ENCODE results near the gene MAFF. TPM values are rescaled to one million over a fixed set of nuclear protein-coding genes. Genes with fewer than 3 reads are reported as not detected.

MAFF gene
- total and polyA plus RNA-seq, 9 of the 15 experiments (the other 6 are each of a cell fraction or from before 2014, with no cell fraction given) = 0.51 to 8.0 (median 5.4) TPM

- TF ChIP-seq, protein P1, sequence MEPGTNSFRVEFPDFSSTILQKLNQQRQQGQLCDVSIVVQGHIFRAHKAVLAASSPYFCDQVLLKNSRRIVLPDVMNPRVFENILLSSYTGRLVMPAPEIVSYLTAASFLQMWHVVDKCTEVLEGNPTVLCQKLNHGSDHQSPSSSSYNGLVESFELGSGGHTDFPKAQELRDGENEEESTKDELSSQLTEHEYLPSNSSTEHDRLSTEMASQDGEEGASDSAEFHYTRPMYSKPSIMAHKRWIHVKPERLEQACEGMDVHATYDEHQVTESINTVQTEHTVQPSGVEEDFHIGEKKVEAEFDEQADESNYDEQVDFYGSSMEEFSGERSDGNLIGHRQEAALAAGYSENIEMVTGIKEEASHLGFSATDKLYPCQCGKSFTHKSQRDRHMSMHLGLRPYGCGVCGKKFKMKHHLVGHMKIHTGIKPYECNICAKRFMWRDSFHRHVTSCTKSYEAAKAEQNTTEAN (CRISPR knock-in tag; IDR thresholded peaks at IDR 0.05) = no peak
- TF ChIP-seq KDM1A (IDR thresholded peaks at IDR 0.05) = peak; percentile 56 to 72; a peak in 2 of 4 replicates
- no peak for TF ChIP-seq ERF (CRISPR knock-in tag; IDR thresholded peaks at IDR 0.05)
- 0 out of 2 replicates have a peak, but pooled peaks have one; percentile 20 for TF ChIP-seq FOSL1 (tag; conservative IDR thresholded peaks at IDR 0.05)
- peak; percentile 14; the same call in 1 of the 2 replicates for TF ChIP-seq CTBP1 (IDR thresholded peaks at IDR 0.05; ENCODE audit: borderline replicate concordance)
- no peak for TF ChIP-seq ESRRB (CRISPR knock-in tag; IDR thresholded peaks at IDR 0.05; ENCODE audit: borderline replicate concordance)
- no peak for TF ChIP-seq ZKSCAN1 (IDR thresholded peaks at IDR 0.05; ENCODE audit: low read depth, low read length)
- TF ChIP-seq FOS (IDR thresholded peaks at IDR 0.05; ENCODE audit: extremely low read depth, insufficient read length) = no peak
- TF ChIP-seq, protein P2, sequence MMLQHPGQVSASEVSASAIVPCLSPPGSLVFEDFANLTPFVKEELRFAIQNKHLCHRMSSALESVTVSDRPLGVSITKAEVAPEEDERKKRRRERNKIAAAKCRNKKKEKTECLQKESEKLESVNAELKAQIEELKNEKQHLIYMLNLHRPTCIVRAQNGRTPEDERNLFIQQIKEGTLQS (IDR thresholded peaks at IDR 0.05) = peak; percentile 68
- TF ChIP-seq, protein P2 (CRISPR knock-in tag; conservative IDR thresholded peaks at IDR 0.05) = no peak
- peak; percentile 60; the same call in 1 of the 2 replicates for TF ChIP-seq ARID1B (IDR thresholded peaks at IDR 0.05)
- no peak for TF ChIP-seq PHF8 (IDR thresholded peaks at IDR 0.05; ENCODE audit: borderline replicate concordance, low read length)
- TF ChIP-seq MCM7 (IDR thresholded peaks at IDR 0.05) = no peak
- TF ChIP-seq ARNT (IDR thresholded peaks at IDR 0.05) = peak in 1 of 2 experiments; percentile 50; a peak in 1 of 4 replicates
- TF ChIP-seq FOXJ2 (tag; IDR thresholded peaks at IDR 0.05) = no peak
- TF ChIP-seq NCOR1 (IDR thresholded peaks at IDR 0.05) = peak; percentile 17; the same call in 1 of the 2 replicates
- peak; percentile 26; the same call in 1 of the 2 replicates for TF ChIP-seq MAFK (IDR thresholded peaks at IDR 0.05; ENCODE audit: low read length)
Observed at GRCh38 chr22:38193580-38193979, 8.2 kb upstream of the MAFF start (continued).
